BJ (cell line): ENCODE measurements around the gene TBC1D9B. TPM values are rescaled to one million over a fixed set of nuclear protein-coding genes. Genes with fewer than 3 reads are reported as not detected.

Source experiments
- CTCF ChIA-PET: fragments of 350-600 bp; formaldehyde crosslinking; extraction: SDS; loops from one replicate; lab custom pipeline; 2021; ENCODE audit warnings: antibody characterized with exemption, inconsistent platforms; lab: Yijun Ruan, JAX
- POLR2A ChIA-PET: fragments of 300-600 bp; sonication (Branson Sonifier 250); formaldehyde crosslinking; extraction: SDS; loops from one replicate; lab custom pipeline; 2021; ENCODE audit warnings: antibody characterized with exemption; lab: Charles Lee
- DNase-seq: peaks from one replicate; pipeline ENCODE4 v3.0.0-alpha.2; 2011; ENCODE audit warnings: low read depth
- H3K27me3 ChIP-seq: 2 replicates; pipeline ENCODE4 v1.6.0; 2011; ENCODE audit warnings: low read length; ENCODE audit not compliant: control insufficient read depth, insufficient read depth
- H3K36me3 ChIP-seq: 2 replicates; pipeline ENCODE4 v1.5.1; 2011; ENCODE audit warnings: low read length; ENCODE audit not compliant: control insufficient read depth, insufficient read depth
- H3K4me3 ChIP-seq: 2 replicates; pipeline ENCODE4 v1.5.1; 2011; ENCODE audit warnings: low read depth, mild to moderate bottlenecking, control low read depth, low read length
- polyA plus RNA-seq: library from polyadenylated mRNA; depleted of rRNA; stranded (reverse); fragments of >200 nt; gene quantifications from 2 replicates; pipeline ENCODE4 v1.2.3, GENCODE V29; 2011
- TF ChIP-seq, protein P1 (sequence below): IDR thresholded peaks from 2 replicates; pipeline ENCODE4 v1.5.1; 2011; ENCODE audit warnings: low read depth, mild to moderate bottlenecking, control low read depth, inconsistent platforms, low read length, moderate library complexity; ENCODE audit not compliant: insufficient read depth

Gene TBC1D9B
- polyA plus RNA-seq, 1 experiment, result 89.0 TPM

DNA sequence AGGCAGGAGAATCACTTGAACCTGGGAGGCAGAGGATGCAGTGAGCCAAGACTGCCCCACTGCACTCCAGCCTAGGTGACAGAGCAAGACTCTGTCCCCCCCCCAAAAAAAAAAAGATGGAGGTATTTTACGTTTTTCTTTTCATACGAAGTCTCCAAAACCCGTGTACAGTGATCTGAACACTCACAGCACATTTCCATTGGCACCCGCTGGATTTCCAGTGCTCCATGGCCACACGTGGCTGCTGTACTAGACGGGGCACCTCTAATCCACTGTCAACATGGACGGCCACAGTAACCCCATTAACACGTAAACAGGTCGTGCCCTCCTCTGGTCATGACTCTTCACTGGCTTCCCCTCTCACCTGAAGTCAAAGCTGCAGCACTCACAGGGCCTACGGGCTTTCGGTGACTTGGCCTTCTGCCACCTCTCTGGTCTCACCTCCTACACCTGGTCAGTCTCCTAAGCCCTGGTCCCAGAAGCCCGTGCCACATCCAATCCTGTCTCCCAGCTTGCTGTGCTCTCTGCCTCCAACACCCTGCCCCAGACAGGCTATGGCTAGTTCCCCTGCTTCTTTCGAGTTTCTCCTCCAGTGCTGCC lies 22.1 kb downstream of the TBC1D9B start:
- ChIA-PET POLR2A (no interaction called here), CTCF (interaction anchor here (1.2 kb wide), 1 partner anchor 123 kb away, joined by 3 read pairs; no protein-coding TSS in a partner anchor)
- peaks cover 36% of the 10 kb centered on the region for H3K36me3 ChIP-seq
- TF ChIP-seq, protein P1, sequence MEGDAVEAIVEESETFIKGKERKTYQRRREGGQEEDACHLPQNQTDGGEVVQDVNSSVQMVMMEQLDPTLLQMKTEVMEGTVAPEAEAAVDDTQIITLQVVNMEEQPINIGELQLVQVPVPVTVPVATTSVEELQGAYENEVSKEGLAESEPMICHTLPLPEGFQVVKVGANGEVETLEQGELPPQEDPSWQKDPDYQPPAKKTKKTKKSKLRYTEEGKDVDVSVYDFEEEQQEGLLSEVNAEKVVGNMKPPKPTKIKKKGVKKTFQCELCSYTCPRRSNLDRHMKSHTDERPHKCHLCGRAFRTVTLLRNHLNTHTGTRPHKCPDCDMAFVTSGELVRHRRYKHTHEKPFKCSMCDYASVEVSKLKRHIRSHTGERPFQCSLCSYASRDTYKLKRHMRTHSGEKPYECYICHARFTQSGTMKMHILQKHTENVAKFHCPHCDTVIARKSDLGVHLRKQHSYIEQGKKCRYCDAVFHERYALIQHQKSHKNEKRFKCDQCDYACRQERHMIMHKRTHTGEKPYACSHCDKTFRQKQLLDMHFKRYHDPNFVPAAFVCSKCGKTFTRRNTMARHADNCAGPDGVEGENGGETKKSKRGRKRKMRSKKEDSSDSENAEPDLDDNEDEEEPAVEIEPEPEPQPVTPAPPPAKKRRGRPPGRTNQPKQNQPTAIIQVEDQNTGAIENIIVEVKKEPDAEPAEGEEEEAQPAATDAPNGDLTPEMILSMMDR, result no peak
- no peaks in the 10 kb centered on the region for H3K27me3 ChIP-seq
- no peak for DNase-seq
- no peak overlapping the region for H3K4me3 ChIP-seq

DNA sequence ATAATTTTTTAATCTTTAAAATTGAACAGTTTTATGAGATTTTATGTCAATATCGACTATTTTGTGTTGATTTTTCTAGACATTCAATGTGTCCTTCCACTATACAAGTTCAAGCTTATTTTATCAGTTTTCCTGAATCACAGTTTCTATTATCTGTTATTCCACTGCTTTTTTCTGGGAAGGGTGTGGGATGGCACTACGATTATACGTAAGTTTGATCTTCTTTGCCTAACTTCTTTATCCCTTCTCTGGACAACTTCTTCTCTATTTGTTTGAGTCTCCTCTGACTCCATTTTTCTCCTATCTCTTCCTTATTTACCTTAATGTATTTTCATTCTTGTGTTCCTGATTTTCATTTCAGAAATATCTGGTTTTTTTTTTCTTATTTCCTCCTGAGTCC lies 24.5 kb downstream of the TBC1D9B start:
- H3K36me3 ChIP-seq, result peaks cover 30% of the 10 kb centered on the region
- POLR2A ChIA-PET, result no interaction called here

DNA sequence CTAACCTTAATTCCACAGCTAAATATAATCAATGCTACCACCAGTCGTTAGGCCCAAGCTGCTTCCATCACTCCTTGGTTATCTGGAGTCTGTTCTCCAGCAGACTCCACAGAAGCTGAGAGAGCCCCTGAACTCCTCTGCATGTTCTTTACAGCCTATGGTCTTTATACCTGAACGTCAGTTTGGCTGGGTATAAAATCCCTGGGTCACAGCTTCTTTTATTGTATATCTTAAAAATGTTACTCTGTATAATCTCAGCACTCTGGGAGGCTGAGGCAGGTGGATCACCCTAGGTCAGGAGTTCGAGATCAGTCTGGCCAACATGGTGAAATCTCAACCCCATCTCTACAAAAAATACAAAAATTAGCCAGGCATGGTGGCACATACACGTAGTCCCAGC lies 25.4 kb downstream of the TBC1D9B start:
- H3K4me3 ChIP-seq, result no peak overlapping the region
- ChIA-PET POLR2A (no interaction called here), CTCF (no interaction called here)
- TF ChIP-seq, protein P1, result no peak
- H3K36me3 ChIP-seq, result peaks cover 31% of the 10 kb centered on the region
- H3K27me3 ChIP-seq, result no peaks in the 10 kb centered on the region
- no peak for DNase-seq

More for the DNA sequence above, 24.5 kb downstream of the TBC1D9B start:
- Histone ChIP-seq H3K4me3 (no peak overlapping the region), H3K27me3 (no peaks in the 10 kb centered on the region)
- CTCF ChIA-PET, result no interaction called here
- DNase-seq, result no peak
- TF ChIP-seq, protein P1, result no peak

DNA sequence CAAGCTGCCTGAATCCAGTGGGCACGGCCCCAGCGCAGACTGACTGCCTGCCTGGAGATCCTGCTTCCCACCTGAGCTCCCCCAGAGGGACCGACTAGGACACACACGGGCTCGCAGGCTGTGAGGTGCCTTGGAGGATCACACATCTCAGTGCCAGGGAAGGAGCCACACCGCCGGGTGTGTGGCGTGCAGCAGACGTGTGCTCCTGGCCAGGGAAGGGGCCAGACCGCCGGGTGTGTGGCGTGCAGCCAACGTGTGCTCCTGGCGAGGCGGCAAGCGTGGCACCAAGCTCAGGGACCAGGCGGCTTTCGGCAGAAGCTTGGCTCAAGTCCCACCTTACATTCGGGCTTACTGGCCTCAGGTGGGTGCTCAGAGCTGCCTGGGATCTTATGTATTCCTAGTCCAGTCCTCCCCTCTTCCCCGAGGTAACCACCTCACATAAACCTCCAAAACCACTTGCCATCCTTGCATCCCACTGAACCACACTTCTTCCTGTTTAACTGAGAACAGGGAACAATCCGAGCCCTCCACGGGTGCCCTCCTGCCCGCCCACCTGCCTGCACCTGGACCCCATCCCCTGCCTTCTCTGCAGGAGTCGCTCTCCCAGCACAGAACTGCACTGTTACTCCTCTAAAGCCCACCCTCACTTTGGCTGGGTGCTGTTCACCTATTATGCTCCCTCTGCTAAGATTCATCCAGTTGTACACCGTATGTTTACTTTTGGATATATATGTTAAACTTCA lies 26.7 kb downstream of the TBC1D9B start:
- Histone ChIP-seq H3K36me3 (peaks cover 31% of the 10 kb centered on the region), H3K27me3 (no peaks in the 10 kb centered on the region), H3K4me3 (no peak overlapping the region)
- CTCF ChIA-PET, result interaction anchor here (0.6 to 0.7 kb wide), 2 partner anchors 40 to 75 kb away, joined by 3 read pairs; no protein-coding TSS in a partner anchor
- no peak for DNase-seq
- TF ChIP-seq, protein P1, result no peak
- POLR2A ChIA-PET, result no interaction called here

DNA sequence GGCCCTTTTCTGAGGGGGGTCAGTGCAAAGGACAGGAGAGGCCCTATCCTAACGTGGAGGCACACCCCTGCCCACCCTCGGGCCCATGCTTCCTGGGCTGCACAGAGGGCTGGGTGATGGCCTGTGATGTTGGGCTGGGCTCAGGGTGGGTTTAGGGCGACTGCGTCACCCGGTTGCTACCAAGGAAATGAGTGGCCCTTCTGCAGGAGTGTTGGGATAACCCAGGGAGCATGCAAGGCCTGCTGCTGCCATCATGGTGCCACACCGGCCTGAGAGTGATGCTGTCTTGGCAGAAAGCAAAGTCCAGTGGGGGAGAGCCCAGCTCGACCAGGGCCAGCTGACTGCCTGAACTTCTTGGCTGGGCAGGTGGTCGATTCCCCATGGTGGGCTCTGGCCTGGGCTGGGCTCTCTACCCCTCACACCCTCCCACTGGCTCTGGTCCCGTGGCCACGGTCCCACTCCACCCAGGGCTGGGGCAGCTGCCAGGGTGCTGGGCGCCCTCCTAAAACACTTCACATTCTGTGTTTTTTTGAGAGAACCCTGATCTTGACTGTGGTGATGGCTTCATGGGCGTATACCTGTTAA lies 27.5 kb downstream of the TBC1D9B start:
- POLR2A ChIA-PET, result no interaction called here
- no peaks in the 10 kb centered on the region for H3K27me3 ChIP-seq
- H3K36me3 ChIP-seq, result peaks cover 31% of the 10 kb centered on the region

More for the DNA sequence above, 27.5 kb downstream of the TBC1D9B start:
- no peak overlapping the region for H3K4me3 ChIP-seq
- DNase-seq, result no peak
- TF ChIP-seq, protein P1, result no peak
- CTCF ChIA-PET, result no interaction called here
